HG03045 (cell line): ENCODE data around the gene C3orf18.
A peak's percentile ranks its signal among the peaks of the same experiment; 100 is the strongest.

Experiments used
- ATAC-seq: cut with Tn5 transposase; IDR thresholded peaks from one replicate; pipeline ENCODE4 v1.9.1; 2021; ENCODE audit warnings: mild to moderate bottlenecking, moderate library complexity; ENCODE audit not compliant: unreplicated experiment

Gene C3orf18

GRCh38 chr3:50567386-50568167 lies at the start of gene C3orf18:
C3orf18 (minus strand) TSS chr3:50567747; CDS start chr3:50565699, 2,048 bp downstream.
- ATAC-seq = peak; percentile 82

- ATAC-seq = peak; percentile 66
Measured at GRCh38 chr3:50616770-50617095, 49.2 kb upstream of the C3orf18 start.

DNA sequence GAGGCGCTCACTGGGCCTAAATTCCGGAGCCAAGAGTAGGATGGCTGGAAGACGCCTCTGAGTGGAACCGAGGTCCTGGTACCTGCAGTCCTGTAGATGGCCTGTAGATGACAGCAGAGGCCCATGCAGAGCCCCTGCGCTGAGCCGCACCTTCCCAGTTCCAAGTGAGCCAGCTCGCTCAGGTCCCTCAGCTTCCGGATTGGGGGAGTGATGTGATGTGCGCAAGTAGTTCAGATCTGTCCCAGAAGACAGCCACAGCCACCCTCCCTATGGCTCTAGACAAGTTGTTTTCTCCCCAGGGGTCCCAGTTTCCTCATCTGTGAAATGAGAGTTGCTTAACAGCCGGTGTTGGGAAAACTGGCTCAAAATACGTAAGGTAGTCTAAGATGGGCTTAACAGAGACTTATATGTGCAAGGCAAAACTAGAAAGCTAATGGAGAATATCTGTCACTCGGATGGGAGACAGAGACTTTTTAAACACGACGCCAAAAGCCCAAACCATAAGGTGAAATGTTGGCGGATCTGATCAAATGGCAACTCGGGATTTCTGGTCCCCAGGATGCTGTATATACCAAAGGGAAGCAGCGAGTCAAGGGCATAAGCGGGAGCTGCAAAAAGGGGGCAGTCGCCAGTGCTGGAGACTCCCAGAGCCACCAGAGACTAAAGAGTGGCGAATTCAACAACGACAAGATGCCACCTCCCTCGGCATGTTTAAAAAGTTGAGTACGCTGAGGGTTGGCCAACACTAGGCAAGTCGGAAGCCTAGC lies 48.6 kb upstream of the C3orf18 start:
- peak; percentile 22 for ATAC-seq

- ATAC-seq = no peak
Measured at GRCh38 chr3:50615190-50615589, 47.6 kb upstream of the C3orf18 start.

DNA sequence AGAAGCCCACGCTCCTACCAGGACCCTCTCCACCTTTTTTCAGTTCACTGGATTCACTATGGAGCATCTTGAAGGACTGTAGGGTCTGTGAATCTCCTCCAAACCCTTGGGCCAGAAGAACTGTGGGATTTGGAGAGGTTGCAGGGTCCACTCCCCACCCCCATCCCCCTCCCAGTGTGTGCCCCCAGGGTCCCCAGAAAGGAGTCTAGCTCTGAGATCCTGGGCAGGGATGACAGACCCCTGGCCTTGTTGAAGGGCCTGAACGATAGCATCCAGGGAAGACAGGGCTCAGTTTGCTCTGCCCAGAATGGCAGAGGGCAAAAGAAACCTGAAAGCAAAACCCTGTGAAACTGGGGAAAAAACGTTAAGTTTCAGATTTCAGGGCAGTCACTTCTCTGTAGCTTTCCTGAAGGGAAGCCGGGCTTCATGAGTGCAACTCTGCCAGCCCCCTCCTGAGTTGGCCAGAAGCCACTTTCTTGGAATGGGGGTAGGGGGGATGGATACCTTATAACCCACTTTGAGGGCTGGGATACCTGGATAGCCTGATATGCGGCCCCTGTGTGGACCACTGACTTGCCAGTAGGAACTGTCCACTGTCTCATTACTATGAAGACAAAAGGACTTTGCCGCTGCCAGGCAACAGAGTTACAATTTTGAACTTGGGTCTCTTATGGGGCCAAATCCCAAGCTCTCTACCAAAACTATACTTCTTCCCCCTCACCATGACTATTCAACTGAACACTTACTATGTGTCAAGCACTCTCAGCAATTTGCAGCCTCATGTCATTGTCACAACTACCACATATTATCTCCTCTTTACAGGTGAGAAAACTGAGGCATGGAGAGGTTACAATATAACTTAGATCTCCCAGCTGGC lies 45.7 kb upstream of the C3orf18 start:
- ATAC-seq = no peak

- peak; percentile 4 for ATAC-seq
Measured at GRCh38 chr3:50612234-50612882, 44.8 kb upstream of the C3orf18 start.

DNA sequence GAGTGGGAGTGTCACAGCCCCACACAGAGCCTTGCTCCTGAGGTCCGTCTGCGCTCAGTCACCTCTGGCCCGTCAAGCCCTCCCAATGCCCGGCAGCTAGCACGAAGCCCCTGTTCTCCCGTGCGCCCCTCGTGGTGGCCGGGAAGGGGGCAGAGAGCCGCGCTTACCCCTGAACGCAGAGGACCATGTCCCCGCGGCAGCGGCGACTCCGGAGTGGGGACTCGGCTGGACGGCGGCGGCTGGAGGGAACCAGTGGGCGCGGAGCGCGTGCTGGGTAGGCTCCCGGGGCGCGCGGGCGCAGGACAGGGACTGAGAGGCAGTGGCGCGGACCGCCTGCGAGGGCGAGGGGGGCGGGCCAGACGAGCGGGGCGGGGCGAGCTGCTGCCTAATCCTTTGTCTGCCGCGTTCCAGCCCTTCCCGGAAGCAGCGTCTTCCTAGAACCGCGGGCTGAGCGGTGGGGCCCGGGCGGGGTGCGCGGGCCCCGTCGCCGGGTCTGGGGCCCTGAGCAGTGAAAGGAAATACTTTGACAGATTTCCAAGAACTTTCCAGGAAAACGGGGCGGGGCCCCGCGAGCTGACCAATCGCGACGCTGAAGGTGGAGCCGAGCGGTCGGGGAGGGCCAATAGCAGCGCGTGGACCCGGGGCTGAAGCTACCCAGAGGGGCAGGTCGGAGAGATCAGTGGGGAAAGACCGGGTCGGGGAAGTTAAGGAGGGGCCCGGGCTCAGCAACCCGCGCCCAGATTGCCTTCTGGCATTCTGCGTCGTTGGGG lies 44.1 kb upstream of the C3orf18 start, which contains the start of gene CISH:
TSS of gene CISH (minus strand) at position 311 of the 770 bp plus-strand sequence. CDS start at position 187, 124 bp downstream.
- peak; percentile 80 for ATAC-seq

- ATAC-seq = no peak
Measured at GRCh38 chr3:50610992-50611463, 43.5 kb upstream of the C3orf18 start.

DNA sequence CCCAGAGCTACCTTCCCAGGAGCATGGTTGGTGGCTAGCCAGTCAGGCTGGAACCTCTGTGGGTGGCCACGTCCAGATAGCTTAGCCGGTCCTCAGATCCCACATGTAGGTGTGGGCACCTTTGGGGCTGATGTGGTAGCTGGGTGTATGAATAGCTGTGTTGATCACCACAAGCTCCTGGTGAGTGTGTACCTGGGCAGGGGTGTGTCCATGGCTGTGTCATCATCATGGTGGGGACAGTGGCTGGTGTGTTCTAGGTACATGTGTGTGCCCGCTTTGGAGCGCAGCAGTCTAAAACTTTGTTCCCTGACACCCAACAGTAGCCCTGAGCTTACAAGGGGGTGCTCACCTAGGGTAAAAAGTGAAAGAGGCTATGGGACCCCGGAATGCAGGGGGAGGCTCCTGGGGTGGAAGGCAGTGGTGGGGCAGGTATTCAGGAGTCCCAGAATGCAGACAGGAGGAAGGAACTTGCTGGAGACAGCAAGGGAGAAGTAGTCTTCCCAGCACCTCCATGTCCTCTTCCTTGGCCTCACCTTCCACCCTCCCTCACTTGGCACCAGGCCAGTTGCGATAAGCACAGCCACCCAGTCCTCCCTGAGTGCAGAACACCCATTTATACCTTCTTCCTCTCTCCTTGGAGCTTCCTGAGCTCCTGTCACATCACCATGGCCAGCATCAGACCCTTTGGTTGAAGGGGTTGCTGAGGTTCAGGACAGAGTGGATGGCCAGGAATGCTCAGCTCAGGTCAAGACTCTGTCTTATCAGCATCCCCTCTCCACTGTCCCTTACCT lies 42.8 kb upstream of the C3orf18 start:
- no peak for ATAC-seq

GRCh38 chr3:50609763-50610085 lies 42.2 kb upstream of the C3orf18 start:
- ATAC-seq = no peak

- ATAC-seq = no peak
Measured at GRCh38 chr3:50609071-50609762, 41.7 kb upstream of the C3orf18 start.

DNA sequence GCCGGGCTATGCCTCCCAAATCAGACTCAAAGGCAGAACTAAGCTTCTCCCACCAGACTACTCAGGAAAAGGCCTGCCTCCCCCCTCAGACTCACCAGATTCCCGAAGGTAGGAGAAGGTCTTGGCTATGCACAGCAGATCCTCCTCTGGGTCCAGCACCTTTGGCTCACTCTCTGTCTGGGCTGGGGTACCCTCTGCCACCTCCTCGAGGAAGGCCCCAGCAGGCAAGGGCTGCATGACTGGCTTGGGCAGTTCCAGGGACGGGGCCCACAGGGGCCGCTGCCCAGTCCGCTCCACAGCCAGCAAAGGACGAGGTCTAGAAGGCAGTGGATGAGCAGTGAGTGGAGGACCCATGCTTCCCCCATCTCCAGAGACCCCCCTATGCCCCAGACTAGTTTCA lies 40.7 kb upstream of the C3orf18 start:
- ATAC-seq = no peak

DNA sequence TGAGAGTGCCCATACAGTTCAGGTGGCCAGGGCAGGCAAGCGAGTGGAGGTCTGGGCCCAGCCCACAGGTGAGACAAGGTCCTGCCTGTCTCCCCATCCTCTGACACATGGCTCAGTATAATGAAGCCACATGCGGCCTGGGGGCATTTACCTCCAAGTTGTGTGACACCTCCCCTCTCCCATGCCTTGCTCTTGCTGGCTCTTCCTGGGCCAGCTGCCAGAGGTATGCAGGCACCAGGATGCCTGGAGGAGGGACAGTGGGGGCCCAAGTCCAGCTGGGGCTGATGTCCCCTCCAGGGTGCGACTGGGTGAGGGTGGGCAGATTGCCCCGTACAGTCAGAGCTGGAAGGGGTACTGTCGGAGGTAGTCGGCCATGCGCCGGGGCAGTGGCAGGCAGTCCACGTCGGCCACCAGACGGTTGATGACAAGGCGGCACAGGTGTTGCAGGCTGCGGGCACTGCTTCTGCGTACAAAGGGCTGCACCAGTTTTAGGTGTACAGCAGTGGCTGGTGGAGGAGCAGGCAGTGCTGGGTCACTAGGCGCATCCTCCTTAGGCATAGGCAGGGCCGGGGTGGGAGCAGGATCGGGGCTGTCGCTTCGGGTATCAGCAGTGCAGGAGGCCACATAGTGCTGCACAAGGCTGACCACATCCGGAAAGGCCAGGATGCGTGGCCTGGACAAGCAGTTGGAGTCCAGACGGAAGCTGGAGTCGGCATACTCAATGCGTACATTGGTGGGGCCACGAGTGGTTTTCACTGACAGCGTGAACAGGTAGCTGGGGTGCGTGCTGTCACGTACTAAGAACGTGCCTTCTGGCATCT lies 39.9 kb upstream of the C3orf18 start:
- ATAC-seq = no peak

GRCh38 chr3:50606596-50606995 lies 39.0 kb upstream of the C3orf18 start:
- no peak for ATAC-seq

DNA sequence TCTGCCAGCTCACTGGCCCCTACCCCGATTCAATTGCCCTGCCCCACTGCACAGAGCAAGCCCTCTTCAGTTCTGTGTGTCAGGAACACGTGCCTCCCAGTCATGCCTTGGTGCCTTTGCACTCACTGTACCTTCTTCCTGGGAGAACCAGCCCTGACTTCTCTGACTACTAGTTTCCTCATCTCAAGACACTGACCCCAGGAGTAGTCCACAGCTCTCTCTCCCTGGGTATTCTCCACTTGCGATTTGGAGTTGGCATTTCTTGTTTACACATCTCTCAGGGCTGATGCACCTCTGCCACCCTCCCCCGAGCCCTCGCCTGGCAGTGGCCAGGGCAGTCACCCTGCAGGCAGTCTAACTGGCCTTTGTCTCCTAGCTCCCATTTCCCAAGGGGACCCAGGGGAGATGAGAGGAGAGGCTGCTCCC lies 38.4 kb upstream of the C3orf18 start:
- ATAC-seq = no peak

DNA sequence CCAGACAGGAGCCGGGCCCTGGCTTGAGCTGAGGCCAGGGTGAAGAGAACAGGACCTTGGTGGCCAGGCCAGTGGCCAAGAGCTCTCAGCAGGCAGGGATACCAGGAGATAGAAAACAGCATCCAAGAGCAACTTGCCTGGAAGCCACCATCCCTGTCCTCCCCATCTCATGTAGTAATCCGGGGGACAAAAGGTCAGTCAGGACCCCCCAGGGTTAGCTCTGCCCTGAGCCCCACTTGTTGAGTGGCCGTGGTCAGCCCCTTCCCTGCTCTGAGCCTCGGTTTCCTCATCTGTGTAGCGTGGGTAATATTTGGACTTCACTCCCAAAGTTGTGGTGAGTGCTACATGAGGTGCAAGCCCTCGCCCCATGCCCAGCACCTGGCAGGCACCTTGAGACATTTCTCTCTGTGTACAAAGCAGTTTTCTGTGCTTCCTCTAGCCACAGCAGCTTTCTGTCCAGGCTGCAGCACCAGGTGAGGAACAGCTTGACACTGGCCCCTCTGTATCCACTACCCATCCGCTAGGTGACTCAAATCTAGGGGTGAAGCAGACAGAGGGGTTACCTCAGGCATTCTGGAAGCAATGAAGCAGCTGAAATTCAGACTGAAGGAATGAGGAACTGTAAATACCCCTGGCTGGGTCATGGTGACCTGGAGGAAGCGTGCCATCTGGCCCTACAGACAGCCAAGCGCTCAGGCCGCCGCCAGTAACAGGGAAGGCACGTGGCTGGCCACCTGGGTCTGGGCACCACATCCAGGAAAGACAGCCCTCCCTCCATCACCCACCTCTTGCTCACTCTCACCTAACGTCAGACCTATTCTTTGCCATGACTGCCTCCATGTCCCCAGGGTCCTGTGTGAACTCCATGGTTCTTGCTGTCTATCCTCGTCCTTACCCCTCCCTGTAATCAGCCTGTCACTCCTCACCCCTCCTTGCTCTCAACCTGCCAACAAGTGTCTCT lies 37.4 kb upstream of the C3orf18 start:
- ATAC-seq = no peak
